Fibroblast of lung (primary cell): ENCODE results near the gene ICOSLG.
"Not testable (repeated sequence)": the region's sequence is repeated elsewhere in the genome, so short reads cannot be mapped to it uniquely, and the experiment has no call there.

Experiments used
- EZH2 ChIP-seq: IDR thresholded peaks from 2 replicates; pipeline ENCODE4 v1.5.1; 2012; ENCODE audit warnings: low read length, control low read depth, mild to moderate bottlenecking; ENCODE audit errors: missing control alignments
- TF ChIP-seq, protein P1 (sequence below), 2 donors: IDR thresholded peaks in 1 of 2; conservative IDR thresholded peaks in 1 of 2; 1 replicate in 1 of 2; 2 replicates in 1 of 2; pipeline ENCODE4 v1.5.1; 2011 to 2012; ENCODE audit warnings: low read length in 2 of 2, control low read depth in 1 of 2, inconsistent platforms in 1 of 2, low read depth in 1 of 2, mild to moderate bottlenecking in 1 of 2

DNA sequence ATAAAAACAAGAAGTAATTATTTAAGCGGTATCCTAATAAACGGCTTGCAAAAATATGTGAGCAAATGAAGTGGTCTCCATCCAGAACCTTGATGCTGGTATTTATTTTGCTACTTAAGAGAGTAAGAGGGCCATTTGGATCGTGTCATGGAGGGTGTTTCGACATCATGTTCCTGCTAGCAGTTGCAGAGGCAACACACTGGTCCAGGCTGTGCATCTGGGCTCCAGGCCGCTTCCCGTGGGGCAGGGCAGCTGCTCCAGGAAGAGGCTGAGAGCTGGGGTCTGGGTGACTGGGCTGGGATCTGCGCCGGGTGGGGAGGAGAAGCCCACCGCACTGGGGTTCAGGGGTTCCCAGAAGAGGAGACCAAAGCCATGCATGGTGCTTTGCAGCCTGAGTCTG lies 46.3 kb downstream of the ICOSLG start:
- TF ChIP-seq, protein P1, sequence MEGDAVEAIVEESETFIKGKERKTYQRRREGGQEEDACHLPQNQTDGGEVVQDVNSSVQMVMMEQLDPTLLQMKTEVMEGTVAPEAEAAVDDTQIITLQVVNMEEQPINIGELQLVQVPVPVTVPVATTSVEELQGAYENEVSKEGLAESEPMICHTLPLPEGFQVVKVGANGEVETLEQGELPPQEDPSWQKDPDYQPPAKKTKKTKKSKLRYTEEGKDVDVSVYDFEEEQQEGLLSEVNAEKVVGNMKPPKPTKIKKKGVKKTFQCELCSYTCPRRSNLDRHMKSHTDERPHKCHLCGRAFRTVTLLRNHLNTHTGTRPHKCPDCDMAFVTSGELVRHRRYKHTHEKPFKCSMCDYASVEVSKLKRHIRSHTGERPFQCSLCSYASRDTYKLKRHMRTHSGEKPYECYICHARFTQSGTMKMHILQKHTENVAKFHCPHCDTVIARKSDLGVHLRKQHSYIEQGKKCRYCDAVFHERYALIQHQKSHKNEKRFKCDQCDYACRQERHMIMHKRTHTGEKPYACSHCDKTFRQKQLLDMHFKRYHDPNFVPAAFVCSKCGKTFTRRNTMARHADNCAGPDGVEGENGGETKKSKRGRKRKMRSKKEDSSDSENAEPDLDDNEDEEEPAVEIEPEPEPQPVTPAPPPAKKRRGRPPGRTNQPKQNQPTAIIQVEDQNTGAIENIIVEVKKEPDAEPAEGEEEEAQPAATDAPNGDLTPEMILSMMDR (conservative IDR thresholded peaks at IDR 0.05 in 1 of 2, IDR thresholded peaks at IDR 0.05 in 1 of 2; ENCODE audit: low read depth in 1 of 2, low read length in 2 of 2), result not testable (repeated sequence)
- TF ChIP-seq EZH2, result not testable (repeated sequence)
